Nephron progenitor cell (in vitro differentiated cells): Measurements from ENCODE around the gene NDNF.

Experiments used
- DNase-seq: peaks from one replicate; pipeline ENCODE4 v3.0.0; 2021
- H3K27ac Mint-ChIP-seq: 2 replicates; pipeline ENCODE4 v1.8.0; 2021; ENCODE audit warnings: mild to moderate bottlenecking, moderate library complexity, mixed read lengths
- H3K27me3 Mint-ChIP-seq: 2 replicates; pipeline ENCODE4 v1.8.0; 2021; ENCODE audit warnings: mild to moderate bottlenecking, low read depth, mixed read lengths; ENCODE audit not compliant: poor library complexity
- H3K36me3 Mint-ChIP-seq: 2 replicates; pipeline ENCODE4 v1.8.0; 2021; ENCODE audit warnings: low read depth, mixed read lengths
- H3K4me1 Mint-ChIP-seq: 2 replicates; pipeline ENCODE4 v1.8.0; 2021; ENCODE audit warnings: mixed read lengths
- H3K4me3 Mint-ChIP-seq: 2 replicates; pipeline ENCODE4 v1.8.0; 2021; ENCODE audit warnings: mild to moderate bottlenecking, moderate library complexity, mixed read lengths
- H3K9me3 Mint-ChIP-seq: 2 replicates; pipeline ENCODE4 v1.8.0; 2021; ENCODE audit warnings: mild to moderate bottlenecking, moderate library complexity, mixed read lengths
- CTCF ChIP-seq: fragments of 200-600 bp; sonication (generic); IDR thresholded peaks from 2 replicates; pipeline ENCODE4 v1.5.0; 2021; ENCODE audit warnings: antibody characterized with exemption

NDNF gene

GRCh38 chr4:121108557-121108956 lies 36.2 kb upstream of the NDNF start:
- Mint-ChIP-seq H3K27ac (no peak overlapping the region), H3K9me3 (peaks cover 3% of the 10 kb centered on the region), H3K27me3 (peaks cover 4% of the 10 kb centered on the region), H3K4me1 (no peaks in the 10 kb centered on the region), H3K36me3 (no peaks in the 10 kb centered on the region), H3K4me3 (no peak overlapping the region)
- TF ChIP-seq CTCF = no peak
- no peak for DNase-seq

GRCh38 chr4:121107507-121107906 lies 35.2 kb upstream of the NDNF start:
- H3K27ac Mint-ChIP-seq = no peak overlapping the region

GRCh38 chr4:121100093-121100775 lies 27.9 kb upstream of the NDNF start:
- no peak overlapping the region for H3K4me3 Mint-ChIP-seq
- TF ChIP-seq CTCF = no peak

More at GRCh38 chr4:121107507-121107906, 35.2 kb upstream of the NDNF start:
- Mint-ChIP-seq H3K4me3 (no peak overlapping the region), H3K4me1 (no peaks in the 10 kb centered on the region), H3K36me3 (no peaks in the 10 kb centered on the region), H3K9me3 (peaks cover 3% of the 10 kb centered on the region), H3K27me3 (peaks cover 12% of the 10 kb centered on the region)
- no peak for TF ChIP-seq CTCF
- no peak for DNase-seq

GRCh38 chr4:121098266-121098665 lies 25.9 kb upstream of the NDNF start:
- Mint-ChIP-seq H3K4me3 (no peak overlapping the region), H3K4me1 (no peaks in the 10 kb centered on the region), H3K27ac (no peak overlapping the region), H3K27me3 (peaks cover 9% of the 10 kb centered on the region), H3K36me3 (no peaks in the 10 kb centered on the region), H3K9me3 (peaks cover 4% of the 10 kb centered on the region)
- no peak for TF ChIP-seq CTCF
- DNase-seq = no peak

More at GRCh38 chr4:121100093-121100775, 27.9 kb upstream of the NDNF start:
- peaks cover 4% of the 10 kb centered on the region for H3K9me3 Mint-ChIP-seq
- H3K27me3 Mint-ChIP-seq = peaks cover 10% of the 10 kb centered on the region
- no peak overlapping the region for H3K27ac Mint-ChIP-seq
- H3K4me1 Mint-ChIP-seq = no peaks in the 10 kb centered on the region
- DNase-seq = no peak
- no peaks in the 10 kb centered on the region for H3K36me3 Mint-ChIP-seq

- H3K27me3 Mint-ChIP-seq = peaks cover 2% of the 10 kb centered on the region
- no peak for DNase-seq
- no peaks in the 10 kb centered on the region for H3K36me3 Mint-ChIP-seq
- H3K4me3 Mint-ChIP-seq = no peak overlapping the region
- peaks cover 4% of the 10 kb centered on the region for H3K9me3 Mint-ChIP-seq
- no peak overlapping the region for H3K27ac Mint-ChIP-seq
- no peaks in the 10 kb centered on the region for H3K4me1 Mint-ChIP-seq
- TF ChIP-seq CTCF = peak; percentile 65
Measured at GRCh38 chr4:121096629-121097028, 24.3 kb upstream of the NDNF start.

- peaks cover 2% of the 10 kb centered on the region for H3K27me3 Mint-ChIP-seq
- no peak overlapping the region for H3K4me3 Mint-ChIP-seq
Measured at GRCh38 chr4:121096191-121096590, 23.9 kb upstream of the NDNF start.

More at GRCh38 chr4:121096191-121096590, 23.9 kb upstream of the NDNF start:
- TF ChIP-seq CTCF = no peak
- no peak overlapping the region for H3K27ac Mint-ChIP-seq
- H3K4me1 Mint-ChIP-seq = no peaks in the 10 kb centered on the region
- DNase-seq = no peak
- no peaks in the 10 kb centered on the region for H3K36me3 Mint-ChIP-seq
- H3K9me3 Mint-ChIP-seq = peaks cover 4% of the 10 kb centered on the region
